ENCODE measurements around the gene MYOF.

GRCh38 chr10:93268021-93268420 is 214.1 kb downstream of the MYOF start:
- no peak for TF ChIP-seq CTCF (IDR thresholded peaks at IDR 0.05)
- no peak for TF ChIP-seq POLR2A (IDR thresholded peaks at IDR 0.05)
- no peak for TF ChIP-seq EP300 (IDR thresholded peaks at IDR 0.05)
